Large intestine (tissue), 3 donors: ENCODE data around the gene SLC25A29. TPM values are rescaled to one million over a fixed set of nuclear protein-coding genes. Genes with fewer than 3 reads are reported as not detected.

ENCODE experiments used
- DNase-seq, 2 donors: peaks; one replicate each; pipeline versions ENCODE4 v3.0.0 to v3.0.0-alpha.2; 2013
- H3K27ac ChIP-seq: one replicate; pipeline ENCODE4 v1.5.1; 2013; ENCODE audit warnings: low read length
- H3K27me3 ChIP-seq: 2 replicates; pipeline ENCODE4 v1.6.1; 2013; ENCODE audit warnings: low read length; ENCODE audit not compliant: control insufficient read depth, insufficient read depth
- H3K36me3 ChIP-seq: 2 replicates; pipeline ENCODE4 v1.6.1; 2013; ENCODE audit warnings: low read length; ENCODE audit not compliant: control insufficient read depth, insufficient read depth
- H3K4me1 ChIP-seq: one replicate; pipeline ENCODE4 v1.6.1; 2013; ENCODE audit warnings: low read length; ENCODE audit not compliant: control insufficient read depth, insufficient read depth
- H3K4me3 ChIP-seq: one replicate; pipeline ENCODE4 v1.5.1; 2013; ENCODE audit warnings: low read length
- H3K9me3 ChIP-seq: one replicate; pipeline ENCODE4 v1.6.1; 2013; ENCODE audit warnings: mild to moderate bottlenecking, low read depth, low read length, moderate library complexity; ENCODE audit not compliant: control insufficient read depth
- WGBS: methylation state at CpG from one replicate; pipeline ENCODE4 v1.1.5; 2013; ENCODE audit warnings: low lambda C conversion rate; ENCODE audit not compliant: insufficient coverage; 5-methylcytosine and 5-hydroxymethylcytosine counted together
- polyA plus RNA-seq: library from polyadenylated mRNA; unstranded; fragments of 120-200 nt; gene quantifications from one replicate; pipeline ENCODE4 v1.2.1, GENCODE V29; 2013

Gene SLC25A29
- polyA plus RNA-seq, 1 donor: 37.5 TPM

GRCh38 chr14:100250732-100251465 is 55.3 kb downstream of the SLC25A29 start:
- Histone ChIP-seq H3K27me3 (no peaks in the 10 kb centered on the region), H3K4me3 (no peak overlapping the region), H3K4me1 (peaks cover 9% of the 10 kb centered on the region), H3K36me3 (peaks cover 4% of the 10 kb centered on the region), H3K27ac (no peak overlapping the region), H3K9me3 (no peaks in the 10 kb centered on the region)
- 20% methylated on average over 1 of the region's 2 CpGs for WGBS
- DNase-seq: no peak

- 0% methylated on average over 1 of the region's 3 CpGs for WGBS
- H3K9me3 ChIP-seq: no peaks in the 10 kb centered on the region
- H3K27ac ChIP-seq: peak overlapping the region; percentile 41
- peaks cover 11% of the 10 kb centered on the region for H3K36me3 ChIP-seq
- H3K4me3 ChIP-seq: no peak overlapping the region
- DNase-seq: peak; percentile 45 to 71
- no peaks in the 10 kb centered on the region for H3K27me3 ChIP-seq
- H3K4me1 ChIP-seq: peaks cover 19% of the 10 kb centered on the region
These were observed 59.3 kb downstream of the SLC25A29 start for GRCh38 chr14:100246809-100247428.

- H3K36me3 ChIP-seq: peaks cover 7% of the 10 kb centered on the region
- no peak overlapping the region for H3K4me3 ChIP-seq
- H3K27me3 ChIP-seq: no peaks in the 10 kb centered on the region
- no CpG with 5 or more reads among the region's 3 CpGs for WGBS
- H3K4me1 ChIP-seq: peaks cover 19% of the 10 kb centered on the region
- no peak overlapping the region for H3K27ac ChIP-seq
- no peak for DNase-seq
- H3K9me3 ChIP-seq: no peaks in the 10 kb centered on the region
These were observed 63.2 kb downstream of the SLC25A29 start for GRCh38 chr14:100243020-100243419.

- Histone ChIP-seq H3K27me3 (no peaks in the 10 kb centered on the region), H3K4me1 (peaks cover 19% of the 10 kb centered on the region), H3K36me3 (peaks cover 7% of the 10 kb centered on the region), H3K9me3 (no peaks in the 10 kb centered on the region), H3K4me3 (peak overlapping the region; percentile 57), H3K27ac (peak overlapping the region; percentile 97)
- 27% methylated on average over 2 of the region's 3 CpGs for WGBS
- peak in 1 of 2 donors; percentile 38 for DNase-seq
These were observed 65.0 kb downstream of the SLC25A29 start for GRCh38 chr14:100241279-100241678.

Other genes starting within 250 kb of the SLC25A29 start
- 119 TPM for gene EVL, start 241.0 kb downstream of the SLC25A29 start, polyA plus RNA-seq
- gene DEGS2, start 146.8 kb downstream of the SLC25A29 start, polyA plus RNA-seq: 21.6 TPM
- 74.3 TPM for gene YY1, start 67.3 kb downstream of the SLC25A29 start, polyA plus RNA-seq
- gene SLC25A47, start 16.9 kb upstream of the SLC25A29 start, polyA plus RNA-seq: 0.37 TPM
- gene WDR25, start 70.0 kb upstream of the SLC25A29 start, polyA plus RNA-seq: 8.4 TPM